HCT116 (cell line): ENCODE measurements around the gene ZC3HAV1. TPM values are rescaled to one million over a fixed set of nuclear protein-coding genes. Genes with fewer than 3 reads are reported as not detected.

ENCODE experiments used
- ATAC-seq: fragments of 200-7000 bp; cut with Tn5 transposase; 2 replicates; pipeline ENCODE4 v1.9.1; 2020; ENCODE audit warnings: mild to moderate bottlenecking, moderate library complexity
- BruUV-seq: library from RNA; stranded (reverse); fragments of 400-500 nt; replicated peaks from 2 replicates; lab custom pipeline; 2021; lab: Mats Ljungman, UMichigan
- CTCF ChIA-PET: fragments of 300-600 bp; sonication (Branson Sonifier 250); formaldehyde crosslinking; loops from one replicate; lab custom pipeline; 2021; ENCODE audit warnings: antibody characterized with exemption; lab: Charles Lee
- POLR2A ChIA-PET: fragments of 300-600, 350-600 bp; sonication (Branson Sonifier 250); formaldehyde crosslinking; loops from one replicate; lab custom pipeline; 2021; ENCODE audit warnings: antibody characterized with exemption; lab: Charles Lee
- RAD21 ChIA-PET, 2 experiments: fragments of 300-600 bp; sonication (Branson Sonifier 250); formaldehyde crosslinking; loops; one replicate each; lab custom pipeline; 2023; ENCODE audit warnings: low total read pairs in 2 of 2; ENCODE audit not compliant: uncharacterized antibody in 2 of 2, unreplicated experiment in 2 of 2, low non-redundant PET in 1 of 2; lab: Charles Lee
- DNase-seq: peaks from one replicate; pipeline ENCODE4 v3.0.0-alpha.2; 2010; ENCODE audit warnings: low read depth, low spot score
- H2AFZ ChIP-seq: fragments of 200-600 bp; shearing (Covaris generic), sonication (generic); 2 replicates; pipeline ENCODE4 v1.6.1; 2017; ENCODE audit warnings: low read depth, mixed run types, mixed read lengths, antibody characterized with exemption, low read length; ENCODE audit not compliant: poor library complexity, severe bottlenecking
- H3K27ac ChIP-seq: 2 replicates; pipeline ENCODE4 v1.5.1; 2012; ENCODE audit warnings: low read depth, low read length
- H3K27me3 ChIP-seq: fragments of 200-600 bp; sonication (generic); 2 replicates; pipeline ENCODE4 v1.6.1; 2016; ENCODE audit warnings: mixed run types, low read length, mixed read lengths; ENCODE audit not compliant: insufficient read depth
- H3K36me3 ChIP-seq, 2 experiments: fragments of 200-500 bp in 1 of 2; fragments of 200-600 bp in 1 of 2; sonication (Bioruptor generic) in 1 of 2; sonication (generic) in 1 of 2; 2 replicates each; pipeline versions ENCODE4 v1.5.1 to v1.6.1; 2014 to 2016; ENCODE audit warnings: low read length in 2 of 2, inconsistent platforms in 1 of 2, mixed read lengths in 1 of 2, mixed run types in 1 of 2; ENCODE audit not compliant: insufficient read depth in 2 of 2, control insufficient read depth in 1 of 2
- H3K4me1 ChIP-seq, 2 experiments: fragments of 200-600 bp in 1 of 2; sonication (generic) in 1 of 2; 2 replicates each; pipeline versions ENCODE4 v1.5.1 to v1.6.1; 2012 to 2017; ENCODE audit warnings: low read length in 2 of 2, inconsistent platforms in 1 of 2, mild to moderate bottlenecking in 1 of 2, mixed read lengths in 1 of 2, mixed run types in 1 of 2, moderate library complexity in 1 of 2; ENCODE audit not compliant: insufficient read depth in 2 of 2, control insufficient read depth in 1 of 2
- H3K4me2 ChIP-seq: fragments of 200-600 bp; sonication (generic); 2 replicates; pipeline ENCODE4 v1.6.1; 2017; ENCODE audit warnings: mixed run types, low read length, mixed read lengths
- H3K4me3 ChIP-seq, 2 experiments: fragments of 200-600 bp in 1 of 2; sonication (generic) in 1 of 2; replicated peaks in 1 of 2; 2 replicates each; pipeline ENCODE4 v1.5.1; 2011 to 2016; ENCODE audit warnings: low read length in 2 of 2, control low read depth in 1 of 2, low read depth in 1 of 2, mild to moderate bottlenecking in 1 of 2, mixed read lengths in 1 of 2, mixed run types in 1 of 2
- H3K79me2 ChIP-seq: fragments of 200-600 bp; sonication (generic); 2 replicates; pipeline ENCODE4 v1.6.1; 2017; ENCODE audit warnings: mild to moderate bottlenecking, mixed run types, low read length, moderate library complexity, mixed read lengths; ENCODE audit not compliant: insufficient read depth
- H3K9ac ChIP-seq: fragments of 200-600 bp; sonication (generic); 2 replicates; pipeline ENCODE4 v1.6.1; 2016; ENCODE audit warnings: low read length, mixed read lengths
- H3K9me2 ChIP-seq: fragments of 200-600 bp; sonication (generic), shearing (Covaris generic); 2 replicates; pipeline ENCODE4 v1.6.1; 2017; ENCODE audit warnings: mixed run types, mild to moderate bottlenecking, moderate library complexity; ENCODE audit not compliant: insufficient read depth
- H3K9me3 ChIP-seq, 2 experiments: fragments of 200-500 bp in 1 of 2; fragments of 200-600 bp in 1 of 2; sonication (Bioruptor generic) in 1 of 2; sonication (generic) in 1 of 2; 2 replicates each; pipeline ENCODE4 v1.6.1; 2014 to 2017; ENCODE audit warnings: low read length in 2 of 2, mixed read lengths in 2 of 2, inconsistent platforms in 1 of 2, low read depth in 1 of 2, mild to moderate bottlenecking in 1 of 2, mixed run types in 1 of 2, moderate library complexity in 1 of 2; ENCODE audit not compliant: control insufficient read depth in 1 of 2, insufficient read depth in 1 of 2
- H4K20me1 ChIP-seq: fragments of 200-600 bp; sonication (generic), shearing (Covaris generic); 2 replicates; pipeline ENCODE4 v1.6.1; 2017; ENCODE audit warnings: mixed run types, mild to moderate bottlenecking, moderate library complexity; ENCODE audit not compliant: insufficient read depth
- ATF3 ChIP-seq: IDR thresholded peaks from 2 replicates; pipeline ENCODE4 v1.6.1; 2012
- CBX3 ChIP-seq: IDR thresholded peaks from 2 replicates; pipeline ENCODE4 v1.6.1; 2012; ENCODE audit warnings: low read depth
- CEBPB ChIP-seq: IDR thresholded peaks from 2 replicates; pipeline ENCODE4 v1.6.1; 2012; ENCODE audit warnings: low read depth
- CTCF ChIP-seq, 3 experiments: fragments of 200-600 bp in 1 of 3; sonication (generic) in 1 of 3; IDR thresholded peaks in 2 of 3; conservative IDR thresholded peaks in 1 of 3; 2 replicates each; pipeline ENCODE4 v1.5.1; 2012 to 2017; ENCODE audit warnings: low read depth in 2 of 3, low read length in 2 of 3, antibody characterized with exemption in 1 of 3, borderline replicate concordance in 1 of 3, control low read depth in 1 of 3, mild to moderate bottlenecking in 1 of 3, mixed read lengths in 1 of 3, mixed run types in 1 of 3, moderate library complexity in 1 of 3; ENCODE audit not compliant: insufficient read depth in 1 of 3
- ELF1 ChIP-seq: IDR thresholded peaks from 2 replicates; pipeline ENCODE4 v1.6.1; 2012; ENCODE audit warnings: low read depth, borderline replicate concordance
- EZH2 ChIP-seq: fragments of 200-600 bp; sonication (generic); IDR thresholded peaks from 2 replicates; pipeline ENCODE4 v1.6.1; 2017; ENCODE audit warnings: antibody characterized with exemption, mixed run types
- FOSL1 ChIP-seq: IDR thresholded peaks from 2 replicates; pipeline ENCODE4 v1.6.1; 2012; ENCODE audit warnings: low read depth
- MAX ChIP-seq: IDR thresholded peaks from 2 replicates; pipeline ENCODE4 v1.6.1; 2012
- POLR2AphosphoS5 ChIP-seq: IDR thresholded peaks from 2 replicates; pipeline ENCODE4 v1.6.1; 2011; ENCODE audit warnings: mild to moderate bottlenecking, low read depth, low read length, moderate library complexity
- RAD21 ChIP-seq: IDR thresholded peaks from 2 replicates; pipeline ENCODE4 v1.6.1; 2012; ENCODE audit warnings: low read depth, mild to moderate bottlenecking
- REST ChIP-seq: IDR thresholded peaks from 2 replicates; pipeline ENCODE4 v1.6.1; 2012; ENCODE audit warnings: low read depth
- SIN3A ChIP-seq: IDR thresholded peaks from 2 replicates; pipeline ENCODE4 v1.6.1; 2012; ENCODE audit warnings: low read depth
- SRF ChIP-seq: IDR thresholded peaks from 2 replicates; pipeline ENCODE4 v1.6.1; 2012; ENCODE audit warnings: low read depth
- YY1 ChIP-seq: IDR thresholded peaks from 2 replicates; pipeline ENCODE4 v1.6.1; 2011; ENCODE audit warnings: low read length, low read depth, moderate library complexity, mild to moderate bottlenecking; ENCODE audit not compliant: insufficient replicate concordance; ENCODE audit errors: extremely low read depth
- ZBTB33 ChIP-seq: IDR thresholded peaks from 2 replicates; pipeline ENCODE4 v1.6.1; 2011; ENCODE audit warnings: mild to moderate bottlenecking, low read length, moderate library complexity; ENCODE audit not compliant: insufficient replicate concordance; ENCODE audit errors: extremely low read depth
- ZNF274 ChIP-seq: fragments of 200-500 bp; sonication (Bioruptor generic); IDR thresholded peaks from 2 replicates; pipeline ENCODE4 v1.6.1; 2014; ENCODE audit warnings: mild to moderate bottlenecking, low read depth, low read length, inconsistent platforms
- intact Hi-C: fragments of 100-400 bp; cut with micrococcal nuclease; formaldehyde crosslinking; loops from 2 replicates; pipeline ENCODE4 v1.10.0; 2022
- total RNA-seq: library from RNA; stranded (reverse); gene quantifications from one replicate; pipeline ENCODE4 v1.2.1, GENCODE V29; 2021; ENCODE audit not compliant: unreplicated experiment

ZC3HAV1 gene
- total RNA-seq, 1 experiment from 2014 or later: 23.7 TPM

- no peak overlapping the region for H3K4me2 ChIP-seq
- no peak overlapping the region for H3K27ac ChIP-seq
- H3K4me1 ChIP-seq: peaks cover 5 to 30% of the 10 kb centered on the region in 2 experiments; a peak in 3 of 4 replicates
- H4K20me1 ChIP-seq: no peaks in the 10 kb centered on the region
- H3K9me3 ChIP-seq: no peaks in the 10 kb centered on the region
- H3K4me3 ChIP-seq: no peak overlapping the region
- H3K36me3 ChIP-seq: no peaks in the 10 kb centered on the region
- TF ChIP-seq FOSL1 (no peak), POLR2AphosphoS5 (no peak), MAX (no peak), CEBPB (no peak), REST (no peak), ELF1 (no peak), RAD21 (no peak), YY1 (no peak), ATF3 (no peak), EZH2 (no peak), SIN3A (no peak), ZNF274 (no peak), CBX3 (no peak), ZBTB33 (no peak), SRF (no peak), CTCF (IDR thresholded peaks at IDR 0.05 in 2 of 3, conservative IDR thresholded peaks at IDR 0.05 in 1 of 3; ENCODE audit: borderline replicate concordance in 1 of 3, insufficient read depth in 1 of 3, low read depth in 2 of 3, low read length in 2 of 3) (no peak)
- no peak overlapping the region for H3K9ac ChIP-seq
- ATAC-seq: no peak
- CTCF ChIA-PET: no interaction called here
- DNase-seq: no peak
- POLR2A ChIA-PET: interaction anchor here (1.0 kb wide), 1 partner anchor 14 kb away, joined by 3 read pairs; no protein-coding TSS in a partner anchor
- H3K9me2 ChIP-seq: no peaks in the 10 kb centered on the region
- H3K79me2 ChIP-seq: no peaks in the 10 kb centered on the region
- no peak overlapping the region for H2AFZ ChIP-seq
- no TSS peak for BruUV-seq
- no peaks in the 10 kb centered on the region for H3K27me3 ChIP-seq
- intact Hi-C loops: no loop called here
- RAD21 ChIA-PET: no interaction called here
These were observed 5.1 kb upstream of the ZC3HAV1 start for GRCh38 chr7:139114585-139114984.
